GM19043 (cell line): Measurements from ENCODE around the gene EPB42.
"Not testable (repeated sequence)": the region's sequence is repeated elsewhere in the genome, so short reads cannot be mapped to it uniquely, and the experiment has no call there.

Experiments
- ATAC-seq: cut with Tn5 transposase; IDR thresholded peaks from one replicate; pipeline ENCODE4 v1.9.1; 2021; ENCODE audit warnings: low read depth; ENCODE audit not compliant: unreplicated experiment

EPB42 gene

GRCh38 chr15:43242616-43243015 is 21.8 kb upstream of the EPB42 start:
- ATAC-seq, result no peak

- no peak for ATAC-seq
These were observed 20.3 kb upstream of the EPB42 start for GRCh38 chr15:43241100-43241499.

- no peak for ATAC-seq
These were observed 19.1 kb upstream of the EPB42 start for GRCh38 chr15:43239732-43240491.

GRCh38 chr15:43238671-43239131 is 17.9 kb upstream of the EPB42 start:
- ATAC-seq, result no peak

GRCh38 chr15:43237842-43238470 is 17.1 kb upstream of the EPB42 start:
- ATAC-seq, result no peak

GRCh38 chr15:43235536-43235935 is 14.7 kb upstream of the EPB42 start:
- no peak for ATAC-seq

- ATAC-seq, result no peak
These were observed 11.6 kb upstream of the EPB42 start for GRCh38 chr15:43232289-43232874.

- no peak for ATAC-seq
These were observed 9.9 kb upstream of the EPB42 start for GRCh38 chr15:43230640-43231115.

- no peak for ATAC-seq
These were observed 9.2 kb upstream of the EPB42 start for GRCh38 chr15:43229977-43230376.

GRCh38 chr15:43226436-43227305 is 5.9 kb upstream of the EPB42 start:
- ATAC-seq, result no peak

- ATAC-seq, result not testable (repeated sequence)
These were observed 5.1 kb upstream of the EPB42 start for GRCh38 chr15:43225950-43226255.

- ATAC-seq, result no peak
These were observed 4.6 kb upstream of the EPB42 start for GRCh38 chr15:43225201-43225949.

GRCh38 chr15:43221422-43221821 is 604 bp upstream of the EPB42 start:
- no peak for ATAC-seq

- no peak for ATAC-seq
These were observed 589 bp downstream of the EPB42 start for GRCh38 chr15:43219929-43220928.

- no peak for ATAC-seq
These were observed 1.7 kb downstream of the EPB42 start for GRCh38 chr15:43218908-43219706.

- no peak for ATAC-seq
These were observed 4.9 kb downstream of the EPB42 start for GRCh38 chr15:43215961-43216360.

- ATAC-seq, result no peak
These were observed 6.1 kb downstream of the EPB42 start for GRCh38 chr15:43214592-43215295.

GRCh38 chr15:43214169-43214568 is 6.6 kb downstream of the EPB42 start:
- no peak for ATAC-seq
